ENCODE results near the gene COPB1.

The COPB1 gene

GRCh38 chr11:14408612-14409011, 91.0 kb downstream of the COPB1 start:
- no peaks in the 10 kb centered on the region for H3K36me3 ChIP-seq (ENCODE audit: insufficient read depth, low read length)
- peaks cover 58% of the 10 kb centered on the region for H3K4me1 ChIP-seq (ENCODE audit: insufficient read depth, low read length)
- no peak overlapping the region for H3K9ac ChIP-seq (ENCODE audit: low read depth, low read length)
- H3K9me3 ChIP-seq (ENCODE audit: control insufficient read depth, insufficient read depth, low read length) = no peaks in the 10 kb centered on the region
